ENCODE data around the gene OR52E1. TPM values are rescaled to one million over a fixed set of nuclear protein-coding genes. Genes with fewer than 3 reads are reported as not detected.

OR52E1 gene
- not detected in 2 replicates for total RNA-seq

DNA sequence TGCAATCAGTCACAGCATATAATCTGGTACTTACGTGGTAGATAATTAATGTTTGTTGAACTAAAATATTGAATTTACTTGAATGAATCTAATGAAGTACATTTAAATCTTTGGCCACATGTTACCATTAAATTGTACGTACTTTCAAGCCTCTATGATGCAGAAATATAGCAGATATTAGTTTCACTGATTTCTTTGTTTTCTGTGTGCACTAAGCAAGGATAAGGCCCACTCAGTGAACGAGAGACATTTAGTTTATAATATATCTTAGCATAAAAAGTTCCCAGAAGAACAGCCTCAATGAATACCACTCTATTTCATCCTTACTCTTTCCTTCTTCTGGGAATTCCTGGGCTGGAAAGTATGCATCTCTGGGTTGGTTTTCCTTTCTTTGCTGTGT lies at the start of gene OR52E1:
Gene OR52E1, plus strand, starts transcription at position 301 of the 400 bp plus-strand sequence.

GRCh38 chr11:5046226-5046625 lies 23.1 kb upstream of the OR52E1 start, which contains the start of gene OR52J3:
Gene OR52J3, plus strand, starts transcription at chr11:5046526. Its CDS starts 0 bp downstream, at chr11:5046526.

GRCh38 chr11:5059391-5059790 lies 10.0 kb upstream of the OR52E1 start, which contains the start of gene OR52E2:
Gene OR52E2, minus strand, starts transcription at chr11:5059627. Its CDS starts 0 bp downstream, at chr11:5059627.

Other genes with a start within 250 kb of the OR52E1 start
- gene OR51F2, start 248.3 kb upstream of the OR52E1 start, total RNA-seq, result not detected in 2 replicates
- not detected in 2 replicates for gene OR51S1, start 220.4 kb upstream of the OR52E1 start, total RNA-seq
- not detected in 2 replicates for gene OR51T1, start 187.7 kb upstream of the OR52E1 start, total RNA-seq
- not detected in 2 replicates for gene OR51A7, start 165.8 kb upstream of the OR52E1 start, total RNA-seq
- gene OR51G2, start 150.2 kb upstream of the OR52E1 start, total RNA-seq, result not detected in 2 replicates
- gene OR51G1, start 145.2 kb upstream of the OR52E1 start, total RNA-seq, result not detected in 2 replicates
- gene OR51A4, start 122.0 kb upstream of the OR52E1 start, total RNA-seq, result not detected in 2 replicates
- gene OR51A2, start 113.9 kb upstream of the OR52E1 start, total RNA-seq, result not detected in 2 replicates
- gene OR51L1, start 74.7 kb upstream of the OR52E1 start, total RNA-seq, result not detected in 2 replicates
- not detected in 2 replicates for gene OR52J3, start 23.0 kb upstream of the OR52E1 start, total RNA-seq
- not detected in 2 replicates for gene OR52E2, start 9.9 kb upstream of the OR52E1 start, total RNA-seq
- gene OR52A5, start 68.8 kb downstream of the OR52E1 start, total RNA-seq, result not detected in 2 replicates
- not detected in 2 replicates for gene OR52A1, start 85.2 kb downstream of the OR52E1 start, total RNA-seq
- not detected in 2 replicates for gene OR51V1, start 131.1 kb downstream of the OR52E1 start, total RNA-seq
- not detected in 2 replicates for gene HBB, start 157.5 kb downstream of the OR52E1 start, total RNA-seq
- gene HBD, start 164.9 kb downstream of the OR52E1 start, total RNA-seq, result not detected in 2 replicates
- not detected in 2 replicates for gene HBG1, start 180.3 kb downstream of the OR52E1 start, total RNA-seq
- gene HBG2, start 185.2 kb downstream of the OR52E1 start, total RNA-seq, result not detected in 2 replicates
- gene HBE1, start 200.4 kb downstream of the OR52E1 start, total RNA-seq, result 0.89 TPM in 1 of 2 replicates, not detected in the other
- not detected in 2 replicates for gene OR51B4, start 232.4 kb downstream of the OR52E1 start, total RNA-seq

Data from bronchus fibroblast of lung (primary cell).